Mononuclear cell (primary cell): ENCODE data around the gene PAAF1. TPM values are rescaled to one million over a fixed set of nuclear protein-coding genes. Genes with fewer than 3 reads are reported as not detected.
A peak's percentile ranks its signal among the peaks of the same experiment; 100 is the strongest.

ENCODE experiments used
- H3K27me3 ChIP-seq: 2 replicates; pipeline ENCODE4 v1.6.0; 2011; ENCODE audit warnings: low read length, control low read depth; ENCODE audit not compliant: insufficient read depth
- H3K4me1 ChIP-seq: 2 replicates; pipeline ENCODE4 v1.5.1; 2011; ENCODE audit warnings: mild to moderate bottlenecking, low read length, control low read depth; ENCODE audit not compliant: insufficient read depth
- H3K4me3 ChIP-seq: 2 replicates; pipeline ENCODE4 v1.5.1; 2011; ENCODE audit warnings: mild to moderate bottlenecking, low read length, moderate library complexity
- H3K9me3 ChIP-seq: 2 replicates; pipeline ENCODE4 v1.5.1; 2011; ENCODE audit warnings: low read depth, mild to moderate bottlenecking, control low read depth, low read length
- total RNA-seq: library from RNA; depleted of rRNA; stranded (reverse); fragments of >200 nt; gene quantifications from one replicate; pipeline ENCODE4 v1.2.3, GENCODE V29; 2012

PAAF1 gene
- total RNA-seq, 1 donor, result 4.0 TPM

DNA sequence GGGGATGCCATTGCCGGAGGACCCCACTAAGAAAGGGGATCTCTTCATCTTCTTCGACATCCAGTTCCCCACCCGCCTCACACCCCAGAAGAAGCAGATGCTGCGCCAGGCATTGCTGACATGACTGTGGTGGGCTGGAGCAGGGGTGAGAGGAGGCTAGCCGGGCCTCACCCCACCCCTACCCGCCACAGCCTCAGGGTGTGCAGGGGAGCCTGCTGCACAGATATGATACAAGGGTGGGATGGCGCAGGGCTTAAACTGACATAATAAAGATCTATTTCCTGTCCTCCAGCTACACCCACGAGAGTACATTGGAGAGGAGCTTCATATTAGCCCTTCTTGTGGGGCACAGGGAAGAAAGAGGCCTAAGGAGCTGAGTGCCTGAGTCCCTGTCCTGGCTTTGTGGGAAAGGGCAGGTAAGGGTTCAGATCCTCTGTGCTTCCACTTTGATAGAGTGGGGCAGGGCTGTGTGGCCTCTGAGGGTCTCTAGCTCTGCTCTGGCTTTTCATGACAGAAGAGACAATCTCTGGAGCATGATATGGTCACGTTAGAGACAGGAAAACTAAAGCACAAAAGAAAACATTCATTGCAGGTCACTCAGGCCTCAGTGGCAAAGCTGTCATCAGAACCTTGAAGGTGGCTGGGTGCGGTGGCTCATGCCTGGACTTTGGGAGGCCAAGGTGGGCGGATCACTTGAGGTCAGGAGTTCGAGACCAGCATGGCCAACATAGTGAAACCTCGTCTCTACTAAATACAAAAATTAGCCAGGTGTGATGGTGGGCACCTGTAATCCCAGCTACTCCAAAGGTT lies 93.4 kb downstream of the PAAF1 start:
- Histone ChIP-seq H3K4me1 (peaks cover 75% of the 10 kb centered on the region), H3K9me3 (no peaks in the 10 kb centered on the region), H3K4me3 (no peak overlapping the region), H3K27me3 (no peaks in the 10 kb centered on the region)

DNA sequence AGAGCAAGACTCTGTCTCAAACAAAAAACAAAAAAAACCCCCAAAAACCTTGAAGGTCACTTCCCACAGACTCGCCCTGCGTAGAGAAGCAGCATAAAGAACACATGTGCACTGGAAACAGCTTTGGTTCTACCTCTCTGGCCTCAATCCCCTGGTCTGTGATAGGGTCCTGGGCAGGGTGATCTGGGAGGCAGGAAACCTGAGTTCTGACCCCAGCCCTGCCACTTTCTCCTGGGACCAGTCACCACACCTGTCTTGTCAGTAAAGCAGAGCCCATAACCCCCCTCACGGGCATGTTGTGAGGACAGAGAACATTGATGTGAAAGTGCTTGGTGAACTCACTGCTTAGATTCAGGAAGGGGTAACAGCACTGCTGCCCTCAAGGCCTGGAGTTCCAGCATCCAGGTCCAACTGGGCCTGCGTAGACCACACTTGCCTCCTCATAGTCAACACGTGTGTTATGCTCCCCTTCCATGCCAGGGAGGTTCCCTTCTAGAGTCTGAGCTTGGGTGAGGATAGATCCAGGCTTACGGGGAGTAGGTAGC lies 94.4 kb downstream of the PAAF1 start:
- peaks cover 85% of the 10 kb centered on the region for H3K4me1 ChIP-seq
- H3K4me3 ChIP-seq, result no peak overlapping the region
- no peaks in the 10 kb centered on the region for H3K27me3 ChIP-seq
- H3K9me3 ChIP-seq, result no peaks in the 10 kb centered on the region

DNA sequence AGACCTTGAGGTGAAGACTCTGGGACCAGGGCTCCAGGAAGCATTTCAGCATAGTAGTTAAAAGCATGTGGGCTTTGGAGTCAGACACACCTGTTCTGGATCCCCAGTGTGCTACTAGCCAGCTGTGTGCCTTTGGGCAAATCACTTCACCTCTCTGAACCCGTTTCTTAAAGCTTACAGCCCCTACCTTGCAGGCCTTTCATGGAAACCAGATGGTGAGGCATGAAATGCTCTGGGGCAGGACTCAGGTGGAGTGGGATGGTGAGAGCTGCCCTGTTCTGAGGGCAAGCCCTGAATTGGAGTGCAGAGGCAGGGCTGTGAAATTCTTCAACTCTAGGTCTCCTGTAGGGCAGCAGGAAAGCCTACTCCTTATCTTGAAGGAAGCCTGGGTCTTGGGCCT lies 95.4 kb downstream of the PAAF1 start:
- Histone ChIP-seq H3K4me3 (no peak overlapping the region), H3K9me3 (no peaks in the 10 kb centered on the region), H3K27me3 (no peaks in the 10 kb centered on the region), H3K4me1 (peaks cover 95% of the 10 kb centered on the region)

DNA sequence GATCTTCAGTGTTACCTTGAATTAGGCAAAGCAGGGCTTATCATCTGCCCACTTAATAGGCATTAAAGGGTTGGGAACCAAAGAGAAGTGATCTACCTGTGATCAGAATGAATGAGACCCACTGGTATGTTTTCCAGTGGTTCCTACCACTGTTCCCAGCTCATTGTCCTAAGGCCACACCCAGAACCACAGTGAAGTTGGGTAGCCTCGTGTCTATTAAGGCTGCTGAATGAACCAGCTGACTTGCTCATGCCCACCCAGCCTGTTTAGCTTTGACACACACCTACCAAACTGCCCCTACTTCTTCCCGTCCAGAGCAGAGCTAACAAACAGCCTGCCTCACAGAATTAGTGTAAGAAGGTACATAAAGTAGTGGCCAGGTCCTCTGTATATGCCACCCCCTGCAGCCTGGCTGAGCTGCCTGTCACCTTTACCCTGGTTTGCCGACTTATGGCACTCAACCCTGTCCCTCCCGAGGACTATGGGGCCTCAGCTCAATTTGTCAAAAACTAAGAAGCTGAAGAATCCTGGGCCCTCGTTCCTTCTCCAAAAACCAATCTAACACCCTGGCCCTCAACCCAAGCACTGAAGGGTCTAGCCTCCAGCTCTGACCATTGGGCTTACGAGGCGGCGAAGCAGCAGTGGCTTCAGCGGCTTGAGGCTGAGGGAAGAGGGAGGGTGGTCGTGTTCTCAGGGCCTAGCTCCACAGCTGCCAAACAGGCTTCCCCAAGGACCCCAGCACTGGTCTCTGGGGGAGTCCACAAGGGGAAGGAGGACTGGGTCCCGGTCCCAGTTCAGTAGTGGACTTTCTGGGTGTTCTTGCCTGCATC lies 96.0 kb downstream of the PAAF1 start:
- H3K4me3 ChIP-seq, result no peak overlapping the region
- peaks cover 97% of the 10 kb centered on the region for H3K4me1 ChIP-seq
- H3K27me3 ChIP-seq, result no peaks in the 10 kb centered on the region
- H3K9me3 ChIP-seq, result no peaks in the 10 kb centered on the region

DNA sequence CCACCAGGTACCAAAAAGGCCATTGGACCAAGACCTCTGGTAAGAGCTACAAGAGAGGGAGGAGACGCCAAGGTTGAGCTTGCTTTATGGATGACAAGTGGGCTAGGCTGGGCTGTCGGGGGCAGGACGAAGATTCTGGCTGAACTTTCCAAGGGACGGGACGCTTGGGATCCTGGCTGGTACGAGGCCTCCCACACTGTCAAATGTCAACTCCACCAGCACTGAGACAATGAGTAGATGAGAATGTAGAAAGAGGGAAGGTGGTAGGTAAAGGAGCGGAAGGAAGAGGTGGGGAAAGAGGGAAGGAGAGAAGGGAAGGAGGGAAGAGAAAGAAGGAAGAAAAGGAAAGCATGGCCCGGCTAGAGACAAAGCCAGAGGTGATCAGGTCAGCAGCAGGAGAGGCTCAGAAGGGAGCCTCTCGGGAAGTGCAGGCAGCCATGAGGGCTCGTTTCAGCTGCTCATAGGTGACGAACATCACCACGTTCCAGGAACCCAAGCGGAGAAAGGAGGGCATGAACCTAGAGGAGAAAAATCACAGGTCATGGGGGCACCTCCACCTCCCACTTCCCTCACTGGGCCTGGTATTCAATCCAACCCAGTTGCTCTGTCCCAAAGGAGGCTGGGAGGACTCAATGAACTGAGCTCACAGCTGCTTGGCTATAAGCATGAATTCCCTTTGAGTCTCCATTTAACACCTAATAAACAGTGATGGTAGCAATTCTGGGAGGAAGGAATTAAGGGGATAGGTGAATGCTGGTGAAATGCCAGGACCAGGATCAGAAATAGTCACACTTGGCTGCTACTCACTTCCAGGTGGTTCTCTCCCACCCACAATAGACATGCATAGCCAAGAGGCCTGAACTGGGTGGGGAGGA lies 98.0 kb downstream of the PAAF1 start:
- H3K4me1 ChIP-seq, result peaks cover 97% of the 10 kb centered on the region
- no peaks in the 10 kb centered on the region for H3K9me3 ChIP-seq
- no peak overlapping the region for H3K4me3 ChIP-seq
- no peaks in the 10 kb centered on the region for H3K27me3 ChIP-seq

DNA sequence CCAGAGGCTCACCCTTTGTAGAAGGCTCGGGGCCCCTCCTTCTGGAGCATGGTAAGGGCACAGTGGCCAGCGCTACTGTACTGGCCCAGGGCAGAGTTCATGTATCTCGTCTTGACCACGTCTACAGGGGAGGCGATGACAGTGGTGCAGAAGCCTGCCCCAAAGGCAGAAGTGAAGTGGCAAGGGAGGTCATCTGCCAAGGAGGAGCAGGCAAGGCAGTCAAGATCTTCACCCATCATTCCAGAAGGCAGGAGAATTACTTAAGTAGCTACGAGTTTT lies 98.6 kb downstream of the PAAF1 start:
- Histone ChIP-seq H3K9me3 (no peaks in the 10 kb centered on the region), H3K27me3 (no peaks in the 10 kb centered on the region), H3K4me1 (peaks cover 97% of the 10 kb centered on the region), H3K4me3 (no peak overlapping the region)

DNA sequence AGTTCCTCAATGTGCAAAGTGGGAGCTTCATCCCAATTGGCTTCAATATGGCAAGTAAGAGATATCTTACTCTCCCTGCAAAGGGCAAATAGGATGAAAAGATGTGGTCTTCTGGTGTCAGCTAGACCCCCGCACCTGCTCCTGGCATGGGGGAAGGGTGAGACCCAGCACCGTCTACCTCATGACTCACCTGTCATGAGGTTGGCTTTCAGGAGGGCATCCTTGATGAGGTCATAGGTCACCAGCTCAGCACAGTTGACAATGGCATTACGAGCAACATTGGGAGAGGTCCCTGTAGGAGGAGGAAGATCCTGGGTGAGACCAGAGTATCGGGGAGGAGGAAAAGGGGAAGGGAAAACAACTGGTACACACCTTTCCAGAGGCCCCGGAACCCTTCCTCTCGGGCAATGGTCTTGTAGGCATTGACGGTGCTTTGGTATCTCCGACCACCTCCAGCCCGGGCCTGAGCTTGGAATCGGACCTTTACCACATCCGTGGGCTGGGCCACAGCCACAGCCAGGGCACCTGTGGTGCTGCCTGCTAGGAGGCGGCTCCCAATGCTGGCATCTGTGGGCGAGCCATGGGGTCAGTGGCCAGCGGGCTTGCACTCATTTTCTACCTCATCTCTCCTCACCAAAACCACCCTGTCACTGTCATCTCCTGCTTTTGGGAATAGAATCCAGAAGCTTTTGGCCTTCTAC lies 99.8 kb downstream of the PAAF1 start:
- Histone ChIP-seq H3K4me1 (peaks cover 98% of the 10 kb centered on the region), H3K9me3 (no peaks in the 10 kb centered on the region), H3K27me3 (no peaks in the 10 kb centered on the region), H3K4me3 (no peak overlapping the region)

DNA sequence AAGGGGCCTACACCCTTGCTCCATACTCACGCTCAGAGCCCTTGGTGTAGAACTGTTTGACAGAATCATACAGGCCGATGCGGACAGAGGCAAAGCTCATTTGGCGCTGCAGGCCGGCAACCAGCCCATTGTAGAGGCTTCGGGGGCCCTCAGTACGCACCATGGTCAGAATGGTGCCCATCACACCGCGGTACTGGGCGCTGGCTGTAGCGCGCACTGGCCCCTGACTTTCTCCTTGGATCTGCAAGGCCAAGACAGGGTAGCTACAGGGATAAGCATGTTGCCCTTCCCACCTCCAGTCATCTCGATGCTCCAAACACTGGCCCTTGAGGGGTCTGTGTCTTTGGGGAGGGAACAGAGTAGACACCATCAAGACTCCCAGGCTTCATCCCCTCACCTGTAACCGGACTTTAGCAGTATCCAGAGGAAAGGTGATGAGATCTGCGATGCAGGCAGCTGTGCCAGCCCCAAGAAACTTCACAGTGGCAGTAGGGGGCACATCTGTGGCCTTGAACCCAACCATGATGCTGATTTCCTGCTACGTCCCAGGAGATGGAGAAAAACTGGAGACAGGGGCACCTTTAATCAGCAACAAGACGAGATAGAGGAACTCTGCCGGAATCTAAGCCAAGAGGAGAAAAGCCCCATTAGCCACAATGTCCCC lies 101.2 kb downstream of the PAAF1 start:
- peaks cover 89% of the 10 kb centered on the region for H3K4me1 ChIP-seq
- H3K27me3 ChIP-seq, result no peaks in the 10 kb centered on the region
- H3K9me3 ChIP-seq, result no peaks in the 10 kb centered on the region
- H3K4me3 ChIP-seq, result no peak overlapping the region

DNA sequence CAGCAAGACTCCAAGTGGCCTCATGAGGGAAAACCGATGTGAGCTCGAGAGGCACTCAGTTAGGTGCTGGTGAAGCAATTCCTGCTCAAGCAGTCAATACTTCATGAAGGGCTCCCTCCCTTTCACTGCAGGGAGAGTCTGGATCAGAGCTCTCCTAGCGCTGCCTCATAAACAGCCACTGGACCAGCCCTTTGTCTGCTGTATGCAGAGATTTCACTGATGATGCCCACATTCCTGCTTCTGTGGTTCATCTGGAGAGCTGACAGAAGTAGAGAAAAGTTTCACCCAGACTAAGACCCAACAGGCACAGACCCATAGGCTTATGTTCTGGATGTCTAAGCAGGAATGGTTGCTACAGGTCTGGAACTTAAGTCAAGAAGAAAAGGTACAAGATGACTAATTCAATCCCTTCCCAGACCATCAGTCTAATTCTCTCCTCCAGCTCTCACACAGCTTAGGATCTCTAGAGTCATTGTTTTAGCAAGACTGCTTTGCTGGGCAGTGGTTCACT lies 101.8 kb downstream of the PAAF1 start:
- Histone ChIP-seq H3K27me3 (no peaks in the 10 kb centered on the region), H3K4me3 (no peak overlapping the region), H3K4me1 (peaks cover 86% of the 10 kb centered on the region), H3K9me3 (no peaks in the 10 kb centered on the region)

DNA sequence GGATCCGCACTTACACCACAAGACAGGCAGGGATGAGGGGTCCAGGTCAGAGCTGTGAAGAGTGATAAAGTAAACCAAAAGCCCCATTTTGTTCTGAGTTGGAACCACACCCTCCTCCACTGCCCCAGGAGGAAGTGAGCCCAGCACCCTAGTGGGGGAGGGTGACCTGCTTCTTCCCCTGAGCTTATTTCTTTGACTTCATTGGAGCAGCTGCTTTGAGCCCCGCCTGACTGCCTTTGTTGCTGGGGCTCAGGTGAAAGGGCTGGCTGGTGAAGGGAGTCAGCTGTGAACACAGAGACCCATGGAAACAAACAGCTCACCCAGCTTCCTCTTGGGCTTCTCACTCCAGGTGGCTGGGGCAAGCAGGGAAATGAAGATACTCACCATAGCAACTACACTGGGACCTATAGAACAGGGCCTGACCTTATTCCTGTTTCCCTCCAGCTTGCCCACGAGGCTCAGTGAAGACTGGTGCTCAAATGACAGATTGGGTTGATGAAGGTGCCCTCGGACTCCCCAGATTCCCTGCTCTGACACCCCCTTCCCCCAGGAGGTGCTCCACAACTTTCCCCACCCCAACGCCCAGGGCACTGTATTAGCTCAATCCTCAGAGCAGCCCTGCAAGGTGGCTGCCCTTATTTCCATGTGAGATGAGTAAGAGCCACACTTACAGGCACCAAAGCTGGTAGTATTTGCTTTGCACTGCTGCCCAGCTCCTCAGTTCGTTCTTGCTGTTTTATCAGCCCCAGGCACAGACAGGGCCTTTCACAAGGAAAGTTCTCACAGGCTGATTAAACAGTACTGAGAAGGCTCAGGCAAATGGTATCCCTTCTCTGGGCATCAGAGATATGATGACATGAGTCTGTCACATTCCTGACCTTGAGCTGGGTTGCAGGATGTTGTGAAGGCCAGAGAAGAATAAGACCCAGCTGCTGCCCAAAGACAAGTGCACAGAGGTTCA lies 103.5 kb downstream of the PAAF1 start:
- H3K4me1 ChIP-seq, result peaks cover 82% of the 10 kb centered on the region
- H3K9me3 ChIP-seq, result no peaks in the 10 kb centered on the region
- H3K27me3 ChIP-seq, result no peaks in the 10 kb centered on the region
- H3K4me3 ChIP-seq, result peak overlapping the region; percentile 78
